GM21381 (cell line): ENCODE measurements around the gene PHLDB3.

Source experiments
- ATAC-seq: cut with Tn5 transposase; IDR thresholded peaks from one replicate; pipeline ENCODE4 v1.9.1; 2021; ENCODE audit warnings: mild to moderate bottlenecking, moderate library complexity; ENCODE audit not compliant: unreplicated experiment

The PHLDB3 gene

GRCh38 chr19:43501661-43502418, 2.7 kb downstream of the PHLDB3 start:
- ATAC-seq, result no peak

- ATAC-seq, result no peak
Observed at GRCh38 chr19:43499042-43499441, 5.5 kb downstream of the PHLDB3 start.

GRCh38 chr19:43498233-43498842, 6.2 kb downstream of the PHLDB3 start:
- ATAC-seq, result no peak

GRCh38 chr19:43496960-43497359, 7.6 kb downstream of the PHLDB3 start:
- no peak for ATAC-seq

GRCh38 chr19:43495082-43495481, 9.5 kb downstream of the PHLDB3 start:
- no peak for ATAC-seq

- no peak for ATAC-seq
Observed at GRCh38 chr19:43490759-43491158, 13.8 kb downstream of the PHLDB3 start.

GRCh38 chr19:43489979-43490599, 14.5 kb downstream of the PHLDB3 start:
- no peak for ATAC-seq

GRCh38 chr19:43489310-43489709, 15.2 kb downstream of the PHLDB3 start:
- no peak for ATAC-seq

GRCh38 chr19:43488179-43488578, 16.4 kb downstream of the PHLDB3 start:
- no peak for ATAC-seq

GRCh38 chr19:43486412-43486811, 18.1 kb downstream of the PHLDB3 start:
- ATAC-seq, result no peak

- no peak for ATAC-seq
Observed at GRCh38 chr19:43485951-43486350, 18.6 kb downstream of the PHLDB3 start.

GRCh38 chr19:43483281-43483680, 21.3 kb downstream of the PHLDB3 start:
- ATAC-seq, result no peak

GRCh38 chr19:43482193-43482592, 22.4 kb downstream of the PHLDB3 start:
- ATAC-seq, result no peak

GRCh38 chr19:43481701-43482100, 22.8 kb downstream of the PHLDB3 start:
- no peak for ATAC-seq

GRCh38 chr19:43480574-43480973, 24.0 kb downstream of the PHLDB3 start:
- ATAC-seq, result no peak

- ATAC-seq, result no peak
Observed at GRCh38 chr19:43479961-43480561, 24.5 kb downstream of the PHLDB3 start.

- ATAC-seq, result no peak
Observed at GRCh38 chr19:43479226-43479625, 25.3 kb downstream of the PHLDB3 start.

- ATAC-seq, result no peak
Observed at GRCh38 chr19:43478323-43478722, 26.2 kb downstream of the PHLDB3 start.

- ATAC-seq, result no peak
Observed at GRCh38 chr19:43476606-43477005, 27.9 kb downstream of the PHLDB3 start.

- ATAC-seq, result no peak
Observed at GRCh38 chr19:43474986-43475705, 29.4 kb downstream of the PHLDB3 start.

- no peak for ATAC-seq
Observed at GRCh38 chr19:43474487-43474886, 30.1 kb downstream of the PHLDB3 start.
